H1 (cell line): ENCODE data around the gene APBA3. TPM values are rescaled to one million over a fixed set of nuclear protein-coding genes. Genes with fewer than 3 reads are reported as not detected.

Experiments
- CTCF ChIA-PET: fragments of 300-600 bp; sonication (Branson Sonifier 250); formaldehyde crosslinking; loops from one replicate; lab custom pipeline; 2021; ENCODE audit not compliant: partially characterized antibody; lab: Charles Lee
- POLR2A ChIA-PET: fragments of 300-600 bp; sonication (Branson Sonifier 250); formaldehyde crosslinking; loops from one replicate; lab custom pipeline; 2021; ENCODE audit warnings: inconsistent platforms; ENCODE audit not compliant: partially characterized antibody; lab: Charles Lee
- DNase-seq, 2 experiments: peaks; one replicate each; pipeline versions ENCODE4 v3.0.0 to v3.0.0-alpha.2; 2010 to 2022; ENCODE audit warnings: low spot score in 2 of 2, low read depth in 1 of 2, mixed read lengths in 1 of 2
- FAIRE-seq: peaks from 2 replicates; lab custom pipeline; 2011; peaks lifted over from hg19 to GRCh38; lab: Jason Lieb, UNC
- H2AFZ ChIP-seq: 2 replicates; pipeline ENCODE4 v1.8.1; 2012; ENCODE audit warnings: low read length, inconsistent platforms
- H2AK5ac ChIP-seq: 2 replicates; pipeline ENCODE4 v1.6.1; 2013; ENCODE audit warnings: low read depth, low read length
- H2BK120ac ChIP-seq: replicated peaks from 2 replicates; pipeline ENCODE3; 2013; ENCODE audit warnings: low read depth, low read length, inconsistent platforms
- H2BK12ac ChIP-seq: 2 replicates; pipeline ENCODE4 v1.6.1; 2013; ENCODE audit warnings: low read depth, low read length
- H2BK15ac ChIP-seq: 2 replicates; pipeline ENCODE4 v1.6.1; 2013; ENCODE audit warnings: low read length
- H2BK20ac ChIP-seq: 2 replicates; pipeline ENCODE4 v1.6.1; 2013; ENCODE audit warnings: low read length
- H2BK5ac ChIP-seq: 2 replicates; pipeline ENCODE4 v1.6.1; 2013; ENCODE audit warnings: low read depth, low read length
- H3K14ac ChIP-seq: 2 replicates; pipeline ENCODE4 v1.6.1; 2013; ENCODE audit warnings: inconsistent platforms; ENCODE audit not compliant: insufficient read length
- H3K18ac ChIP-seq: 2 replicates; pipeline ENCODE4 v1.6.1; 2013; ENCODE audit warnings: low read length; ENCODE audit errors: extremely low read depth
- H3K23ac ChIP-seq: 2 replicates; pipeline ENCODE4 v1.6.1; 2013; ENCODE audit warnings: inconsistent platforms; ENCODE audit not compliant: insufficient read length
- H3K23me2 ChIP-seq: 2 replicates; pipeline ENCODE4 v1.6.1; 2013; ENCODE audit warnings: low read depth, low read length
- H3K27ac ChIP-seq: 2 replicates; pipeline ENCODE4 v1.6.1; 2011; ENCODE audit warnings: low read depth, low read length, inconsistent platforms
- H3K27me3 ChIP-seq, 4 experiments: replicated peaks in 1 of 4; 1 replicate in 1 of 4; 2 replicates in 3 of 4; pipeline versions ENCODE4 v1.6.1 to v1.8.1; 2011 to 2013; ENCODE audit warnings: low read length in 3 of 4, mild to moderate bottlenecking in 3 of 4, inconsistent platforms in 2 of 4, mixed read lengths in 2 of 4, moderate library complexity in 1 of 4; ENCODE audit not compliant: control insufficient read depth in 3 of 4, insufficient read depth in 3 of 4; ENCODE audit errors: extremely low read depth in 1 of 4
- H3K36me3 ChIP-seq, 4 experiments: 2 replicates each; pipeline versions ENCODE4 v1.6.1 to v1.8.1; 2011 to 2013; ENCODE audit warnings: mild to moderate bottlenecking in 4 of 4, low read length in 3 of 4, moderate library complexity in 2 of 4, control low read depth in 1 of 4, inconsistent platforms in 1 of 4; ENCODE audit not compliant: insufficient read depth in 4 of 4, control insufficient read depth in 2 of 4
- H3K4ac ChIP-seq: replicated peaks from 2 replicates; pipeline ENCODE3; 2013; ENCODE audit warnings: low read length, low read depth, mixed read lengths, inconsistent platforms; ENCODE audit not compliant: insufficient read length
- H3K4me1 ChIP-seq, 4 experiments: replicated peaks in 1 of 4; 1 replicate in 1 of 4; 2 replicates in 3 of 4; pipeline versions ENCODE4 v1.6.1 to v1.8.1; 2011 to 2013; ENCODE audit warnings: low read length in 3 of 4, inconsistent platforms in 2 of 4, mixed read lengths in 1 of 4; ENCODE audit not compliant: insufficient read depth in 4 of 4, control insufficient read depth in 3 of 4
- H3K4me2 ChIP-seq, 2 experiments: 2 replicates each; pipeline versions ENCODE4 v1.6.1 to v1.8.1; 2011 to 2013; ENCODE audit warnings: low read depth in 2 of 2, low read length in 2 of 2, control low read depth in 1 of 2, inconsistent platforms in 1 of 2, mild to moderate bottlenecking in 1 of 2; ENCODE audit not compliant: insufficient read depth in 1 of 2
- H3K4me3 ChIP-seq, 4 experiments: fragments of 200-600, 300-600 bp in 1 of 4; sonication (generic), shearing (Covaris generic), sonication (Bioruptor Twin) in 1 of 4; 2 replicates each; pipeline versions ENCODE4 v1.5.1 to v1.8.1; 2011 to 2016; ENCODE audit warnings: low read length in 4 of 4, low read depth in 3 of 4, control low read depth in 2 of 4, inconsistent platforms in 2 of 4, mild to moderate bottlenecking in 2 of 4, mixed read lengths in 1 of 4, moderate library complexity in 1 of 4; ENCODE audit not compliant: insufficient read depth in 2 of 4; ENCODE audit errors: extremely low read depth in 1 of 4
- H3K56ac ChIP-seq: replicated peaks from 2 replicates; pipeline ENCODE3; 2013; ENCODE audit warnings: low read depth, mild to moderate bottlenecking, mixed read lengths, low read length, inconsistent platforms; ENCODE audit not compliant: insufficient read length
- H3K79me1 ChIP-seq: 2 replicates; pipeline ENCODE4 v1.6.1; 2013; ENCODE audit warnings: low read depth, low read length, control low read depth
- H3K79me2 ChIP-seq, 2 experiments: 2 replicates each; pipeline versions ENCODE4 v1.6.1 to v1.8.1; 2012 to 2013; ENCODE audit warnings: low read length in 2 of 2, mild to moderate bottlenecking in 2 of 2, inconsistent platforms in 1 of 2; ENCODE audit not compliant: insufficient read depth in 2 of 2, control insufficient read depth in 1 of 2
- H3K9ac ChIP-seq, 4 experiments: replicated peaks in 1 of 4; 1 replicate in 1 of 4; 2 replicates in 3 of 4; pipeline versions ENCODE4 v1.6.1 to v1.8.1; 2011 to 2013; ENCODE audit warnings: low read depth in 3 of 4, low read length in 3 of 4, control low read depth in 2 of 4, mild to moderate bottlenecking in 2 of 4, moderate library complexity in 2 of 4, inconsistent platforms in 1 of 4; ENCODE audit errors: extremely low read depth in 1 of 4
- H3K9me3 ChIP-seq, 2 experiments: 2 replicates each; pipeline versions ENCODE4 v1.6.1 to v1.8.1; 2012 to 2013; ENCODE audit warnings: mild to moderate bottlenecking in 2 of 2, moderate library complexity in 2 of 2, control low read depth in 1 of 2, inconsistent platforms in 1 of 2, low read depth in 1 of 2, low read length in 1 of 2, mixed read lengths in 1 of 2; ENCODE audit not compliant: insufficient read depth in 2 of 2
- H4K20me1 ChIP-seq, 2 experiments: replicated peaks in 1 of 2; 2 replicates each; pipeline versions ENCODE3 to v1.8.1; 2011 to 2013; ENCODE audit warnings: inconsistent platforms in 2 of 2, low read length in 2 of 2, mild to moderate bottlenecking in 1 of 2; ENCODE audit not compliant: insufficient read depth in 2 of 2, control insufficient read depth in 1 of 2
- H4K5ac ChIP-seq: 2 replicates; pipeline ENCODE4 v1.6.1; 2013; ENCODE audit warnings: low read length, low read depth, mixed read lengths, inconsistent platforms; ENCODE audit not compliant: insufficient read length
- H4K8ac ChIP-seq: 2 replicates; pipeline ENCODE4 v1.8.0; 2013; ENCODE audit warnings: mild to moderate bottlenecking, moderate library complexity, low read length, inconsistent platforms; ENCODE audit not compliant: insufficient read depth; ENCODE audit errors: extremely low read depth
- H4K91ac ChIP-seq: replicated peaks from 2 replicates; pipeline ENCODE3; 2013; ENCODE audit warnings: low read length, mixed read lengths, inconsistent platforms; ENCODE audit not compliant: insufficient read length
- ASH2L ChIP-seq: fragments of 200-600, 300-600 bp; sonication (generic); IDR thresholded peaks from one replicate; pipeline ENCODE4 v1.7.1; 2017; ENCODE audit warnings: low read length
- BACH1 ChIP-seq: IDR thresholded peaks from 2 replicates; pipeline ENCODE4 v1.6.1; 2012; ENCODE audit warnings: low read length, improper control_type of control experiment
- KDM4A ChIP-seq: IDR thresholded peaks from one replicate; pipeline ENCODE4 v1.7.1; 2012; ENCODE audit warnings: low read depth, mild to moderate bottlenecking, moderate library complexity, low read length, inconsistent platforms; ENCODE audit not compliant: severe bottlenecking
- POLR2AphosphoS5 ChIP-seq: IDR thresholded peaks from 2 replicates; pipeline ENCODE4 v1.6.1; 2011; ENCODE audit warnings: low read depth, low read length
- SIRT6 ChIP-seq: IDR thresholded peaks from one replicate; pipeline ENCODE4 v1.7.1; 2012; ENCODE audit warnings: low read length, inconsistent platforms
- SIX5 ChIP-seq: IDR thresholded peaks from 2 replicates; pipeline ENCODE4 v1.6.1; 2011; ENCODE audit warnings: mild to moderate bottlenecking, low read depth, low read length
- SP1 ChIP-seq: IDR thresholded peaks from 2 replicates; pipeline ENCODE4 v1.6.1; 2011; ENCODE audit warnings: low read depth, low read length
- TAF7 ChIP-seq: optimal IDR thresholded peaks from 2 replicates; pipeline ENCODE3; 2011; ENCODE audit warnings: low read depth, mild to moderate bottlenecking, inconsistent platforms, low read length, moderate library complexity, borderline replicate concordance
- WGBS, 2 experiments: shearing (Covaris generic) in 1 of 2; methylation state at CpG; one replicate each; pipeline versions ENCODE4 v1.1.6 to v1.1.7; 2013 to 2015; ENCODE audit warnings: low lambda C conversion rate in 2 of 2, mixed read lengths in 2 of 2, inconsistent platforms in 1 of 2, low coverage in 1 of 2, missing lambda C conversion rate in 1 of 2; ENCODE audit not compliant: insufficient replicate concordance in 2 of 2, insufficient coverage in 1 of 2, insufficient read length in 1 of 2; ENCODE audit errors: extremely low coverage in 1 of 2, missing lambda C conversion rate in 1 of 2; 5-methylcytosine and 5-hydroxymethylcytosine counted together
- polyA plus RNA-seq, 7 experiments: library from polyadenylated mRNA; depleted of rRNA in 3 of 7; stranded (reverse) in 5 of 7; unstranded in 2 of 7; fragments of >200 nt in 5 of 7; fragments of 200-250 nt in 2 of 7; gene quantifications; 1 replicate in 5 of 7; 2 replicates in 1 of 7; 4 replicates in 1 of 7; pipeline versions ENCODE4 v1.2.1 to v1.2.3, GENCODE V29; 2011 to 2013; ENCODE audit warnings: missing spikeins in 2 of 7, mixed read lengths in 2 of 7
- total RNA-seq: library from RNA; stranded (reverse); fragmentation: NEBNext Ultra II Directional; extraction: Animal tissue kit (Norgen Biotek cat#: 25700); gene quantifications from 2 replicates; pipeline ENCODE4 v1.2.1, GENCODE V29; 2021
- TF ChIP-seq, protein P1 (sequence below): IDR thresholded peaks from 2 replicates; pipeline ENCODE4 v1.6.1; 2012; ENCODE audit warnings: inconsistent platforms
- TF ChIP-seq, protein P2 (sequence below): IDR thresholded peaks from 2 replicates; pipeline ENCODE4 v1.6.1; 2012; ENCODE audit warnings: inconsistent platforms
- TF ChIP-seq, protein P3 (sequence below): IDR thresholded peaks from 2 replicates; pipeline ENCODE4 v1.6.1; 2011; ENCODE audit warnings: low read length, improper control_type of control experiment

The APBA3 gene
- total and polyA plus RNA-seq, 2 of the 8 experiments (the other 6 are each of a cell fraction or from before 2014, with no cell fraction given) = 21.4 to 36.9 TPM

DNA sequence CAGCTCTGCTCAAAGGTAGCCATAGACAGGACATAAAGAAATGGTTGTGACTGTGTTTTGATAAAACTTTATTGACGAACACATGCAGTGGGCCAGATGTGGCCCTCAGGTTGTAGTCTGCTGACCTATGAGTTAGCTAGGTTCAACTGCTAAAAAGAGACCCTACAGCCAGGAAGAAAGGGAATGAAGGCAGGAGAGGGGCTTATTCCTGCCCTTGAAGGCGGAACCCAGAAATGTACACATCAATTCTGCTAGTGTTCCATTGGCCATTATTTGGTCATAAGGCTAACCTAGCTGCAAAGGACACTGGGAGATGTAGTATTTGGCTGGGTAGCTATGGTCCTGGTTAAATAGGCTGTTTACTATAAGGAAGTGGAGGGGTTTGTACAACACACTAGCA lies 18.0 kb downstream of the APBA3 start:
- no peak overlapping the region for H3K27ac ChIP-seq
- H3K23ac ChIP-seq = no peak overlapping the region
- no peak overlapping the region for H2BK120ac ChIP-seq
- no peak overlapping the region for H2BK20ac ChIP-seq
- no peak overlapping the region for H4K5ac ChIP-seq
- H4K8ac ChIP-seq = no peak overlapping the region
- no peaks in the 10 kb centered on the region for H3K79me1 ChIP-seq
- H3K4me1 ChIP-seq = no peaks in the 10 kb centered on the region
- no peak overlapping the region for H3K9ac ChIP-seq
- ChIA-PET CTCF (interaction anchor here (2.4 kb wide), 1 partner anchor 18 kb away, joined by 8 read pairs; the partner anchor contains the start of genes APBA3 and MRPL54), POLR2A (interaction anchor here (0.6 kb wide), 1 partner anchor 22 kb away, joined by 3 read pairs; no protein-coding TSS in a partner anchor)
- no peak overlapping the region for H2BK15ac ChIP-seq
- peaks cover 0 to 3% (median 0%) of the 10 kb centered on the region in 4 experiments; a peak in 2 of 8 replicates for H3K36me3 ChIP-seq
- no peak overlapping the region for H3K4me3 ChIP-seq
- no peak overlapping the region for H3K4ac ChIP-seq
- 96% methylated on average over 2 of the region's 2 CpGs; no CpG with 5 or more reads in 1 of the 2 experiments for WGBS, 2 experiments
- no peak overlapping the region for H3K56ac ChIP-seq
- H3K79me2 ChIP-seq = no peaks in the 10 kb centered on the region
- no peak overlapping the region for H2BK12ac ChIP-seq
- no peak overlapping the region for H4K91ac ChIP-seq
- no peak overlapping the region for H2AK5ac ChIP-seq
- no peaks in the 10 kb centered on the region for H3K9me3 ChIP-seq
- peaks cover 0 to 3% of the 10 kb centered on the region in 2 experiments for H4K20me1 ChIP-seq
- DNase-seq (no peak), FAIRE-seq (peak; percentile 60)
- no peak overlapping the region for H3K14ac ChIP-seq
- no peaks in the 10 kb centered on the region for H3K23me2 ChIP-seq
- no peak overlapping the region for H3K18ac ChIP-seq
- no peak overlapping the region for H3K4me2 ChIP-seq
- H2BK5ac ChIP-seq = no peak overlapping the region
- TF ChIP-seq ASH2L (no peak), BACH1 (no peak), TAF7 (no peak), POLR2AphosphoS5 (no peak), SIX5 (peak; percentile 36), KDM4A (no peak), SIRT6 (no peak), SP1 (no peak)
- TF ChIP-seq, protein P1, sequence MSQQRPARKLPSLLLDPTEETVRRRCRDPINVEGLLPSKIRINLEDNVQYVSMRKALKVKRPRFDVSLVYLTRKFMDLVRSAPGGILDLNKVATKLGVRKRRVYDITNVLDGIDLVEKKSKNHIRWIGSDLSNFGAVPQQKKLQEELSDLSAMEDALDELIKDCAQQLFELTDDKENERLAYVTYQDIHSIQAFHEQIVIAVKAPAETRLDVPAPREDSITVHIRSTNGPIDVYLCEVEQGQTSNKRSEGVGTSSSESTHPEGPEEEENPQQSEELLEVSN = no peak
- TF ChIP-seq, protein P2, sequence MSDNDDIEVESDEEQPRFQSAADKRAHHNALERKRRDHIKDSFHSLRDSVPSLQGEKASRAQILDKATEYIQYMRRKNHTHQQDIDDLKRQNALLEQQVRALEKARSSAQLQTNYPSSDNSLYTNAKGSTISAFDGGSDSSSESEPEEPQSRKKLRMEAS = no peak
- TF ChIP-seq, protein P3, sequence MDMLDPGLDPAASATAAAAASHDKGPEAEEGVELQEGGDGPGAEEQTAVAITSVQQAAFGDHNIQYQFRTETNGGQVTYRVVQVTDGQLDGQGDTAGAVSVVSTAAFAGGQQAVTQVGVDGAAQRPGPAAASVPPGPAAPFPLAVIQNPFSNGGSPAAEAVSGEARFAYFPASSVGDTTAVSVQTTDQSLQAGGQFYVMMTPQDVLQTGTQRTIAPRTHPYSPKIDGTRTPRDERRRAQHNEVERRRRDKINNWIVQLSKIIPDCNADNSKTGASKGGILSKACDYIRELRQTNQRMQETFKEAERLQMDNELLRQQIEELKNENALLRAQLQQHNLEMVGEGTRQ = peak; percentile 54; the same call in 1 of the 2 replicates
- H2AFZ ChIP-seq = no peak overlapping the region
- H3K27me3 ChIP-seq = no peaks in the 10 kb centered on the region
